Activated T-helper 1 cell treated with anti-CD3 and anti-CD28 coated beads, Interleukin-12 subunit alpha, Interleukin-12 subunit beta, Interleukin-2, Interleukin-4 antibody, amounts not matched to agents 30 ng/mL and 10 ng/mL and 1 ng/mL, durations not matched to agents 14 hours and 24 hours and 36 hours (primary cell): ENCODE results near the gene ULK4. TPM values are rescaled to one million over a fixed set of nuclear protein-coding genes. Genes with fewer than 3 reads are reported as not detected.
"Not testable (repeated sequence)": the region's sequence is repeated elsewhere in the genome, so short reads cannot be mapped to it uniquely, and the experiment has no call there.

Experiments used
- DNase-seq: peaks from one replicate; pipeline ENCODE4 v3.0.0; 2021; ENCODE audit warnings: low spot score
- H3K27ac Mint-ChIP-seq: one replicate; pipeline ENCODE4 v1.8.0; 2021; ENCODE audit warnings: mild to moderate bottlenecking, mixed read lengths
- H3K27me3 Mint-ChIP-seq: one replicate; pipeline ENCODE4 v1.8.0; 2022; ENCODE audit warnings: mild to moderate bottlenecking, moderate library complexity, mixed read lengths; ENCODE audit not compliant: insufficient read depth
- H3K36me3 Mint-ChIP-seq: one replicate; pipeline ENCODE4 v1.8.0; 2021; ENCODE audit warnings: low read depth, mixed read lengths
- H3K4me1 Mint-ChIP-seq: one replicate; pipeline ENCODE4 v1.8.0; 2021; ENCODE audit warnings: low read depth, mixed read lengths
- H3K4me3 Mint-ChIP-seq: one replicate; pipeline ENCODE4 v1.8.0; 2021; ENCODE audit warnings: mild to moderate bottlenecking, moderate library complexity, mixed read lengths
- H3K9me3 Mint-ChIP-seq: one replicate; pipeline ENCODE4 v1.8.0; 2021; ENCODE audit warnings: mixed read lengths
- intact Hi-C: fragments of 100-400 bp; cut with micrococcal nuclease; formaldehyde crosslinking; loops from one replicate; pipeline ENCODE4 v1.15.1; 2024
- total RNA-seq: library from RNA; stranded (reverse); gene quantifications from 2 replicates; pipeline ENCODE4 v1.2.3, GENCODE V29; 2022

The ULK4 gene
- total RNA-seq, 1 donor from 2014 or later, result 7.3 TPM

DNA sequence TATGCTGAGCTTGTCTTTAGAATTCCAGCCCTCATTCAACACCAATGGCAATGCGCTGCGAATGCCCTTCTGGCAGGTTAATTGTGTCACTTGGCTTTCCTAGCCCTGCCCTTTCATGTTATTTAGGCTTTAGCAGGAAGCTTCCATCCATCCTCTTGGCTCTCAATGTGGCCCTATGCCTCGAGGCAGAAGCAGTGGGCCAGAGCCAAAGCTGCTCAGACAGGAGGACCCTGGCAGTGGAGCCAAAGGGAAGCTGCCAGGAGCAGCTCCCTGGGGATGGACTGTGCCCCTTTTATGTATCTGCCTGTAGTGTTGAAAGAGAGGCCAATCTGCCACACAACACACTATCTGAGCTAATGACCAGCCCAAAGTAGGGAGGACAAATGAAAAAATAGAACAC lies 386.2 kb downstream of the ULK4 start:
- intact Hi-C loops, result no loop called here
- Mint-ChIP-seq H3K27me3 (no peaks in the 10 kb centered on the region), H3K4me1 (no peaks in the 10 kb centered on the region), H3K4me3 (no peak overlapping the region), H3K36me3 (no peaks in the 10 kb centered on the region), H3K9me3 (no peaks in the 10 kb centered on the region), H3K27ac (no peak overlapping the region)
- DNase-seq, result no peak

DNA sequence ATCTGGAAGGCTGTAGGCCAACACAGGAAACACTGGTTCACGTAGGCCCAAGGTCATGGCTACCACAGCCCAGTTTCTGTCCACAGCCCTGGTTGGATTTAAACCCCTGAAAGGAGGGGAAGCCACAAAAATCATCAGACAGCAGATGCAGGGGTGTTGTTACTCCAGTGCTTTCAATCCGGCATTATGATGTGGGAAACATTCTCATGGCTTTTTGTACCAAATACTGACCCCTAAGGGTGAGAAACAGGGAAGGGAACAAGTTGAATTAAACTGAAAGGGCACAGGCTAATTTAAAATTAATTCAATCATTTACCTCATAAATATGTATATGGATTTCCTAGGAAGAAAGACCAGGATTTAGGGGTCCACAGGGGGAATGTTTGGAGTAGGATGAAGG lies 387.0 kb downstream of the ULK4 start:
- intact Hi-C loops, result no loop called here
- Mint-ChIP-seq H3K27ac (no peak overlapping the region), H3K4me3 (no peak overlapping the region), H3K36me3 (no peaks in the 10 kb centered on the region), H3K27me3 (no peaks in the 10 kb centered on the region), H3K4me1 (no peaks in the 10 kb centered on the region), H3K9me3 (no peaks in the 10 kb centered on the region)
- DNase-seq, result no peak

DNA sequence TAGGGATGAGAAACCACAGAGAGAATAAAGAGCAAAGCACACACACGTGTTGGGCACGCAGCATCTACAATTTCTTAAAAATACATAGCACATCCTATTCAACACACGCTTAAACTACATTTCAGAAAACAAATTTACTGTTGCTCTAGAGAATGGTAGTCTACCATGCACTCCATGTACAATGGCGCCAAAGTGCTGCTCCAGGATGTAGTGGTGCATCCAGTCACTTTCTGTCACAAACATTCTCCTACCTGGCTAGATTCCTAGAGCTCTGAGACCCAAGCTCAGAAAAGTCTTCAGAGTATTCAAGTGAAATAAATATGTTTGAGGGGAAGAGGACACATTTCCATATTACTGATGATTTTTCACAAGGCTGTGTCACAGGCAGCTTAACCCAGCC lies 388.3 kb downstream of the ULK4 start:
- no peak for DNase-seq
- Mint-ChIP-seq H3K27me3 (no peaks in the 10 kb centered on the region), H3K36me3 (no peaks in the 10 kb centered on the region), H3K27ac (no peak overlapping the region), H3K4me1 (no peaks in the 10 kb centered on the region), H3K4me3 (no peak overlapping the region), H3K9me3 (no peaks in the 10 kb centered on the region)
- intact Hi-C loops, result no loop called here

DNA sequence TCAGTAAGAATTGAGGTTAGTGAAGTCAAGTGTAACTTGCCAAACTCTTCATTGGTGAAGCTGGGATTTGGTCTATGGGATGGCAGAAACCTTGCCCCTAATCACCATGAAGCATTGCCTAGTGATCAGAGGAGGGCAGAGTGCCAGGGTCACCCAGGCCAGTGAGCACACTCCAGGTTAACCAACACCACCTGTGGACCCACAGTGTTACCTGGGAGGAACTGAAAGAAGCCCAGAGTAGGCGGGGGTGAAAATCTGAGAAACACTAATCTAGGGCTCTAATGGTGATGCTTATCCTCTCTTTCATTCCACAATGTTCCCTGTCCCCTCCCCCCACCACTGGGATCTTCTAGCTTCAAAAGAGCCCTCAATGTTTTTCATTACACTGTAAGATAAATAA lies 389.8 kb downstream of the ULK4 start:
- no peak for DNase-seq
- H3K4me3 Mint-ChIP-seq, result no peak overlapping the region
- no peaks in the 10 kb centered on the region for H3K27me3 Mint-ChIP-seq
- peaks cover 3% of the 10 kb centered on the region for H3K9me3 Mint-ChIP-seq
- H3K4me1 Mint-ChIP-seq, result no peaks in the 10 kb centered on the region
- H3K36me3 Mint-ChIP-seq, result no peaks in the 10 kb centered on the region
- no peak overlapping the region for H3K27ac Mint-ChIP-seq
- intact Hi-C loops, result no loop called here

DNA sequence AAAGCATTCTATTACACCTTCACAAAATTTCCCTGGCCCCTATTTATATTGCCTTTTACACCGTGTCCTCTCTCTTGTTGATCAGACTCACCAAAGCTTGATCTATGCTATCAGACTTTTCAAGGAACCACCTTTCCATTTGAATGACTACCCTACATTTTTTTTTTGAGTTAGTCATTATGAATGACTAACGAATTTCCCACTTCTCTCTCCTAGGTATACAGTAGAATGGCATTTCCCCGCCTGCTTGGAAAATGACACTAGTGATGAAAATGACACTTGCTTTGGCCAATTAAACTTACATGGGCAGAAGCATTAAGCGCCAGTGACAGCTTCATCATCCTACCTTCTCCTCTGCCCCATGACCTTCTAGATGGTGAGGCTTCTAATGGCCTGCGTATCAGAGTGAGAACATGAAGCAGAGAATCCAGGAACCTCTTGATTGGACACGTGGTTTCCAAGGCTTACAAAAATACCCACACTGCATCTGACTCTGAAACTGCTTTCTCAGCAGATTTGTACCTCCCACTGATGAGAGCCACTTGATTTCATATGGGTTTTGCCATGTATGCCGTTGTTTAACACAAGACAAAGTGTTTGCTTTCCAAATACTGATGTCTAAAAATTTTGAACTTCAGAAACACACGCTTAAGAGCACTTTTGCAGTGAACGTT lies 392.1 kb downstream of the ULK4 start:
- intact Hi-C loops, result no loop called here
- H3K36me3 Mint-ChIP-seq, result no peaks in the 10 kb centered on the region
- H3K4me3 Mint-ChIP-seq, result no peak overlapping the region
- H3K9me3 Mint-ChIP-seq, result peaks cover 3% of the 10 kb centered on the region
- H3K27ac Mint-ChIP-seq, result no peak overlapping the region
- H3K27me3 Mint-ChIP-seq, result no peaks in the 10 kb centered on the region
- no peaks in the 10 kb centered on the region for H3K4me1 Mint-ChIP-seq
- no peak for DNase-seq

DNA sequence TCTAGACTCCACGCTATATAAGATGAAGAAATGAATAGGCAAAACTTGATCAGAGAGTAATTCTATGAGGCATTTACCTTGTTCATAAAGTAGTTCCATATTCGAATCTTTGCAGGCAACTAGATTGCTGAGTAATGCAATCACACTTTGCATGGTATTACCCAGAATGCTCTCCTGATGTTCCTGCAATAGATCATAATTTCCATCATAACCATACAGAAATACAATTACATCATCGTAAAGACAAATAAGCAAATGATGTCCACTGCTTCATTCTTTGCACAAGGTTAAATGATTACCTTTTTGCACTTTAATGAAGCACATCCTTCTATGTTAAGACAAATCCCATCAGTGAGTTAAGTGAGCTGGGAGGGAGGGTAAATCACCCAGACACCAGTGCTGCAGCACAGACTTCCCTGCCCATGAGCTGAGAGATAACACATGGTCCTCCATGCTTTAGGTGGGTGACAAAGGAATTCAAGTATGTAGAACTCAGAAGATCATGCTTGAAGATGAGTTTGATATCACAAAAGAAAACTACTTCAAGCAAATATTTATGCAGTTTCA lies 395.9 kb downstream of the ULK4 start:
- Mint-ChIP-seq H3K4me1 (no peaks in the 10 kb centered on the region), H3K27me3 (no peaks in the 10 kb centered on the region), H3K36me3 (no peaks in the 10 kb centered on the region), H3K27ac (no peak overlapping the region), H3K4me3 (no peak overlapping the region), H3K9me3 (peaks cover 6% of the 10 kb centered on the region)
- no peak for DNase-seq
- intact Hi-C loops, result no loop called here

DNA sequence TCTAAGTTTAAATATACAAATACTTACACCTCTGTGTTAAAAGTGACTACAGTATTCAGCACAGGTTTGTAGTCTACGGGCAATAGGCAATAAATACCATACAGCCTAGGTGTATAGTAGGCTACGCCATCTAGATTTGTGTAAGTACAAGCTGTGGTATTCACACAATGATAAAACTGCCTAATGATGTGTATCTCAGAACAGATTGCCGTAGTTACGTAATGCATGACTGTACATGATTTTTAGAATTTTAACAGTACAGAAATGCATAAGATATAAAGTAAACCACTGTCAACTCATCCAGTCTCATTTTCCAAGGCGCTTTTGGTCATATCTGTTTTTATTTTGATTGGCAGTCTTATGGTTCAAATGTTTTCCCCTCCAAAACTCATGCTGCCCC lies 396.9 kb downstream of the ULK4 start:
- Mint-ChIP-seq H3K27ac (no peak overlapping the region), H3K36me3 (no peaks in the 10 kb centered on the region), H3K9me3 (peaks cover 6% of the 10 kb centered on the region), H3K4me3 (no peak overlapping the region), H3K27me3 (no peaks in the 10 kb centered on the region), H3K4me1 (no peaks in the 10 kb centered on the region)
- DNase-seq, result no peak
- intact Hi-C loops, result no loop called here

DNA sequence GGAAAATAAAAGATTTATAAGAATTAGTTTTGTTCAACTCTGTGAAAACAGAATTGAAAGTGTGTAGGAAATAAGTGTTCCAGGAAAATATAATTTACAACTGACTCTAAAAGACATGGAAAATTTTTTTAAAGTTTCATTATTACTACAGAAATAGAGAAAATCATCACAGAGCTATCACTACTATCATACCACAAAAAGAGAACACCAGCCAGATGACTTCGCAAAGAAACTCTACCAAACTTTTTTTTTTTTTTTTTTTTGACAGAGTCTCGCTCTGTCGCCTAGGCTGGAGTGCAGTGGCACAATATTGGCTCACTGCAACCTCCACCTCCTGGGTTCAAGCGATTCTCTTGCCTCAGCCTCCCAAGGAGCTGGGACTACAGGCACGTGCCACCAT lies 405.7 kb downstream of the ULK4 start:
- H3K36me3 Mint-ChIP-seq, H3K4me1 Mint-ChIP-seq, H3K9me3 Mint-ChIP-seq, H3K27me3 Mint-ChIP-seq, intact Hi-C loops, H3K27ac Mint-ChIP-seq, H3K4me3 Mint-ChIP-seq, DNase-seq: not testable (repeated sequence)

DNA sequence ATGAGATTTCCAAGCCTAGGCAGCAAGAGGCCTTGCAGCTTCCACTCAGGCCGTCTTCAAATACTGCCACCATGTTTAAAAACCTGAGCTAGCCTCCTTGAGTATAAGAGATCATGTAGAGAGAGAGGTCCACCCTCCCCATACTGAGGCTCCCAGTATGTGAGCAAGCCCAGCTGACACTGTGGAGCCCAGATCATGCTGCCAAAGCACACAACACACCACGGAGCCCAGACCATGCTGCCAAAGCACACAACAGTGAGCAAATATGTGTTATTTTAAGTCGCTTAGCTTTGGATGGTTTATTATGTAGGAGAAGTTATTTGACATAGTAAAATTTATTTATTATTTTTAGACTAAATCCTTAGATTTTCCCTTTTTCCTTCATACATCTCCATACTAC lies 428.9 kb downstream of the ULK4 start:
- Mint-ChIP-seq H3K4me3 (no peak overlapping the region), H3K27me3 (no peaks in the 10 kb centered on the region), H3K4me1 (no peaks in the 10 kb centered on the region), H3K27ac (no peak overlapping the region), H3K36me3 (no peaks in the 10 kb centered on the region), H3K9me3 (no peaks in the 10 kb centered on the region)
- DNase-seq, result no peak
- intact Hi-C loops, result no loop called here

DNA sequence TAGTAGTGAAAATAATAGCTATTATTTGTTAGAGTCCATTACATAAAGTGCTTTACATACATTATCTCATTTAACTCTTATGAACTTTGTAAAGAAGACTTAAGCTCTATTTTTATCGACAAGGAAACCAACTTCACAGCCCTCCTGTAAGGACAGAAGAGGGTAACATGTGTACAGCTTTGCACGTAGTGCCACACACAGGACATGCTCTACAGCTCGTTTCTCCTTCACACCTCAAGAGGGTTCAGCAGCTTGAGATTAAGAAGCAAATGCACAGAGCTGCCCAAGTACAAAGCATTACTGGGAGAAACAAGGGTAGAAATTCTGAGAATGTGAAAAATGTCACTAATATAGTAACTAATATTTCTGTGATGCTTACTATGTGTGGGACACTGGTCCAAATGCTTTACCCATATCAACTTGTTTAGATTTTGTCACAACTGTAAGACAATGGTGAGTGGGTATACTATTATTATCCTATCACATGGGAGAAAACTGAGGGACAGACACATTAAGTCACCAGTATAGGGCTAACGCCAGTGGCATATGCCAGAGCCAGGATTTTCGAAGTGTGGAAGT lies 434.8 kb downstream of the ULK4 start:
- no peak for DNase-seq
- H3K4me1 Mint-ChIP-seq, result peaks cover 5% of the 10 kb centered on the region
- intact Hi-C loops, result no loop called here
- H3K27me3 Mint-ChIP-seq, result no peaks in the 10 kb centered on the region
- no peaks in the 10 kb centered on the region for H3K36me3 Mint-ChIP-seq
- no peaks in the 10 kb centered on the region for H3K9me3 Mint-ChIP-seq
- H3K4me3 Mint-ChIP-seq, result no peak overlapping the region
- no peak overlapping the region for H3K27ac Mint-ChIP-seq

DNA sequence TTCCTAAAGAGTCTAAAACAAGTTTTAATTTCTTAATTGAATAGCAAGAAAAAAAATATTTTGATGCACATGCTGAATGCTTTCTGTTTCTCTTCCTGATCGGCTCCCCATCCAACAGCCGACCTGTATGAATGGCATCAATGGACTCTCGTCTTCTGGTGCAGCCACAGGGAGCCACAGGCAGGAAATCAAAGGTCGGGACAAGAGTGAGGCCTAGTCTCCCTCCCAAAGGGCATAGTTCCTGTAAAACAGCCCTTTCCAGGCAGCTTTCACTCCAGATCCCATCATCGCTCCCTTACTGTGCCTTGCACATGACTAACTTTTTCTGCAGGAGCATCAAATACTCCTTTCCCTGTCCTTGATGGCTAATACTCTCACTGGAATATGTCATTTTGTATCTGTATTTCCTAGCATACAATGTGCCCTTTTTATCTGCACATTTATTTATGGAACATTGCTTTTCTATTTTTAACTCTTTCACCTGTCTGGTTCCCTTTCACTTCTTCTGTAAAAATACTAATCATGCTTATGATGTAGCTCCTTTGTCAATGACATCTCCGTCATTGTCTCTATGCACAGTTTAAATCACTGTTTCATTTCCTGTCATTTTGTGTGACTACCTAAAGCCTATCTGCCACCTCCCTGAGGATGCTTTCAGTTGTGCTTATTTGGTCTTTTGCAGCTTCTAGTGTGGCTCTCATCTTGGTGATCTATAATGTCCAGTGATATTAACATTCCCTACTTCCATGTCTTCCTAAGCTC lies 436.4 kb downstream of the ULK4 start:
- intact Hi-C loops, result no loop called here
- no peaks in the 10 kb centered on the region for H3K9me3 Mint-ChIP-seq
- H3K27me3 Mint-ChIP-seq, result no peaks in the 10 kb centered on the region
- H3K36me3 Mint-ChIP-seq, result no peaks in the 10 kb centered on the region
- DNase-seq, result no peak
- no peak overlapping the region for H3K4me3 Mint-ChIP-seq
- peaks cover 5% of the 10 kb centered on the region for H3K4me1 Mint-ChIP-seq
- H3K27ac Mint-ChIP-seq, result no peak overlapping the region

DNA sequence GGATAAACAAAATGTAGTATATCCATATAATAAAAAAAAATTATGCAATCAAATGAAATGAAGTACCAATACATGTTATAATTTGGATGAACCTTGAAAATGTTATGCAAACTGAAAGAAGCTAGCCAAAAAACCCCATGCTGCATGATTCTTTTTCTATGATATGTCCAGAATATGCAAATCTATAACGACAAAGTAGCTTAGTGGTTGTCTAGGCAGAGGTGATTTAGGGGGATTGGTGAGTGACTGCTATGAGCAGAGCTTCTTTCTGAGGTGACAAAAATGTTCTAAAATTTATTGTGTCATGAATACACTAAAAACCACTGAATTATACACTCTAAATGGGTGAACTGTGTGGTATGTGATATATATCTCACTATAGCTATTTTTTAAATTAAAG lies 438.0 kb downstream of the ULK4 start:
- intact Hi-C loops, result no loop called here
- peaks cover 5% of the 10 kb centered on the region for H3K4me1 Mint-ChIP-seq
- H3K36me3 Mint-ChIP-seq, result no peaks in the 10 kb centered on the region
- no peak overlapping the region for H3K27ac Mint-ChIP-seq
- H3K27me3 Mint-ChIP-seq, result no peaks in the 10 kb centered on the region
- H3K9me3 Mint-ChIP-seq, result no peaks in the 10 kb centered on the region
- no peak for DNase-seq
- no peak overlapping the region for H3K4me3 Mint-ChIP-seq

DNA sequence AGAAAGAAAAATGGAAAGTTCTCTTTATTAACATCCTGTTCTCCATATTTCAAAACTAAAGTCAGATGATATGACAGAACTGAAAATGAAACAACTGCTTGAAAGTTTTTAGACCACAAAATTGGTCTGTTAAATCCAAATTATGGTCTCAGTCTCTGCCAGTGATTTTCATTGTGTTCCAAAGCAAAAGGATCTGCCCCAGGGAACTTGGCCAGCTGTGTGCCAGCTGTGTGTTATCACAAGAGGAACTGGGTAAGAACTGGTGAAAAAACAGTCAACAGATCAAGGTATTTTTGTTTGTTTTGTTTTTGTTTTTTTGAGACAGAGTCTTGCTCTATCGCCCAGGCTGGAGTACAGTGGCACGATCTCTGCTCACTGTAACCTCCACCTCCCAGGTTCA lies 439.3 kb downstream of the ULK4 start:
- Mint-ChIP-seq H3K4me3 (no peak overlapping the region), H3K4me1 (peaks cover 5% of the 10 kb centered on the region), H3K36me3 (no peaks in the 10 kb centered on the region), H3K9me3 (no peaks in the 10 kb centered on the region), H3K27ac (no peak overlapping the region), H3K27me3 (no peaks in the 10 kb centered on the region)
- intact Hi-C loops, result no loop called here
- no peak for DNase-seq
